ENCODE results near the gene FCRL1.

The FCRL1 gene

GRCh38 chr1:157868654-157869053 lies 48.7 kb upstream of the FCRL1 start (continued):
- TF ChIP-seq TSHZ2 (CRISPR knock-in tag; IDR thresholded peaks at IDR 0.05) (no peak), ZNF8 (CRISPR knock-in tag; IDR thresholded peaks at IDR 0.05) (no peak)

DNA sequence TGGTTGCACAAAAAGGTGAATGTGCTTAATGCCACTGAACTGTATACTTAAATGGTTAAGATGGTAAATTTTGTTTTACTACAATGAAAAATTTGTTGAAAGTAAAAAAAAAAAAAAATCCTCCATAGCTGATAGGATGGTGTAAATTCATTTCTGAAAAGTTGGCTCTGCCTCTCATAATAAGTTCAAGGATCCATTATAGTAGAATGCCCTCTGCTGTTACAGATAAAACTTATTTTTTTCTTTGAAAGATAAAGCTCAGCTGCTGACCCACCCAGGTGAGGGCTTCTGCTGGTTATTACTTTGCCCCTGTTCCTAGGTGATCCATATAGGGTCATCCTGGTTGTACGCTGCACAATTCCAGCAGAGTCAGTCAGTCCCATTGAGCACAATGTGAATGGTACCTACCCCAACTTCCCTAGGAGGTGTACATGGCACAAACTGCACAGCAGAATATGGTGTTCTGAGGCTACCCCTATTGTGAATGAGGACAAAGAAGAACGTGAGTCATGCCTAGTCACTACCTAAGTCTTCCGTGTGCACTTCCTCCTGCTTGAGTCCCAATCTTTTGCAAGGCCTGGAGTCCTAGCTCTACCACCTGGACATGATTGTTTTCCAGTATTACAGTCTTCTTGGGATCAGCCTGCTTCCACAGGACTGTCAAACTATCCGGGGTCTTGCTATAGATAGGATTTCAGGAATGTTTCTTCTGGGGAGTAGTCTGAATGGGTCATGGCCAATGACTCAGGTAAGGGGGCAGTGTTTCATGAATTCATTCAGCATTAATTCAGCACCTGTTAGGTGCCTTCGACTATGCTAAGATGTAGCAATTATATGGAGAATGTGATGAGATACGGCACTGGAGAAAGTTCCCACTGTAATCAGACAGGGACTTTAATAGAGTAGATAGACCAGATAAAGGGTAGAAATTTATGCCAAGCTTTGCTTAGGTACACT lies 42.5 kb upstream of the FCRL1 start:
- no peak for TF ChIP-seq CSDC2 (CRISPR knock-in tag; IDR thresholded peaks at IDR 0.05)
- TF ChIP-seq ISL1 (CRISPR knock-in tag; IDR thresholded peaks at IDR 0.05): no peak
- TF ChIP-seq POU6F1 (CRISPR knock-in tag; IDR thresholded peaks at IDR 0.05; ENCODE audit: borderline replicate concordance, low read depth): no peak
- TF ChIP-seq TCF4 (CRISPR knock-in tag; IDR thresholded peaks at IDR 0.05; ENCODE audit: borderline replicate concordance): no peak
- TF ChIP-seq OSR1 (CRISPR knock-in tag; IDR thresholded peaks at IDR 0.05): no peak
- TF ChIP-seq TSHZ2 (CRISPR knock-in tag; IDR thresholded peaks at IDR 0.05): no peak
- TF ChIP-seq BACH2 (CRISPR knock-in tag; IDR thresholded peaks at IDR 0.05; ENCODE audit: borderline replicate concordance): no peak
- no peak for TF ChIP-seq PPARA (CRISPR knock-in tag; IDR thresholded peaks at IDR 0.05; ENCODE audit: borderline replicate concordance)
- TF ChIP-seq GLIS3 (CRISPR knock-in tag; IDR thresholded peaks at IDR 0.05): no peak
- no peak for TF ChIP-seq ZC3H10 (CRISPR knock-in tag; IDR thresholded peaks at IDR 0.05)
- no peak for TF ChIP-seq RARB (CRISPR knock-in tag; IDR thresholded peaks at IDR 0.05)
- no peak for TF ChIP-seq ZNF565 (CRISPR knock-in tag; conservative IDR thresholded peaks at IDR 0.05; ENCODE audit: low read depth)
- TF ChIP-seq, protein P1, sequence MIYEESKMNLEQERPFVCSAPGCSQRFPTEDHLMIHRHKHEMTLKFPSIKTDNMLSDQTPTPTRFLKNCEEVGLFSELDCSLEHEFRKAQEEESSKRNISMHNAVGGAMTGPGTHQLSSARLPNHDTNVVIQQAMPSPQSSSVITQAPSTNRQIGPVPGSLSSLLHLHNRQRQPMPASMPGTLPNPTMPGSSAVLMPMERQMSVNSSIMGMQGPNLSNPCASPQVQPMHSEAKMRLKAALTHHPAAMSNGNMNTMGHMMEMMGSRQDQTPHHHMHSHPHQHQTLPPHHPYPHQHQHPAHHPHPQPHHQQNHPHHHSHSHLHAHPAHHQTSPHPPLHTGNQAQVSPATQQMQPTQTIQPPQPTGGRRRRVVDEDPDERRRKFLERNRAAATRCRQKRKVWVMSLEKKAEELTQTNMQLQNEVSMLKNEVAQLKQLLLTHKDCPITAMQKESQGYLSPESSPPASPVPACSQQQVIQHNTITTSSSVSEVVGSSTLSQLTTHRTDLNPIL (CRISPR knock-in tag; IDR thresholded peaks at IDR 0.05; ENCODE audit: low read depth): no peak
- ATAC-seq: no peak

DNA sequence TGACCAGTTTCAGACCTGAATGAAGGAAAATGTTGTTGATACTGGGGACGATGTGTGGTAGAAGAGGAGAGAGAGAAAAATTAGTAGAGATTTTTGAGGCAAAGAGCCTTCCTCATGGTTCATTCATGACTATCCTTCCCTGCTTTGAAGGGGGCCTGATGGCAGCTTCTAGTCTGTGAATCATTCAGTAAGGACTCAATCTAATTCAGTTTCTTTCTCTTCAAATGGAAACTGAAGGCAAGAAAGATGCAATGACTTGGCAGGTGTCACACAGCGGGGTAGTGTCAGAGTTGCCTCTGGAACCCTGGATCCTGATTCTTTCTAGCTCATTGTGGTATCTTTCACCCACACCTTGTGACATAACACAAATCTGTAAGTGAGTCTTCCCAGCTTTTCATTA lies 36.6 kb upstream of the FCRL1 start:
- no peak for ATAC-seq
- no peak for TF ChIP-seq ZNF8 (CRISPR knock-in tag; IDR thresholded peaks at IDR 0.05)
- TF ChIP-seq GLIS3 (CRISPR knock-in tag; IDR thresholded peaks at IDR 0.05): no peak
- no peak for TF ChIP-seq ARNTL (CRISPR knock-in tag; IDR thresholded peaks at IDR 0.05; ENCODE audit: borderline replicate concordance, low read depth)
- TF ChIP-seq ZFP30 (CRISPR knock-in tag; IDR thresholded peaks at IDR 0.05): no peak
- no peak for TF ChIP-seq ZFP3 (CRISPR knock-in tag; IDR thresholded peaks at IDR 0.05)
- TF ChIP-seq PPARA (CRISPR knock-in tag; IDR thresholded peaks at IDR 0.05; ENCODE audit: borderline replicate concordance): no peak
- no peak for TF ChIP-seq CSDC2 (CRISPR knock-in tag; IDR thresholded peaks at IDR 0.05)
- TF ChIP-seq, protein P2, sequence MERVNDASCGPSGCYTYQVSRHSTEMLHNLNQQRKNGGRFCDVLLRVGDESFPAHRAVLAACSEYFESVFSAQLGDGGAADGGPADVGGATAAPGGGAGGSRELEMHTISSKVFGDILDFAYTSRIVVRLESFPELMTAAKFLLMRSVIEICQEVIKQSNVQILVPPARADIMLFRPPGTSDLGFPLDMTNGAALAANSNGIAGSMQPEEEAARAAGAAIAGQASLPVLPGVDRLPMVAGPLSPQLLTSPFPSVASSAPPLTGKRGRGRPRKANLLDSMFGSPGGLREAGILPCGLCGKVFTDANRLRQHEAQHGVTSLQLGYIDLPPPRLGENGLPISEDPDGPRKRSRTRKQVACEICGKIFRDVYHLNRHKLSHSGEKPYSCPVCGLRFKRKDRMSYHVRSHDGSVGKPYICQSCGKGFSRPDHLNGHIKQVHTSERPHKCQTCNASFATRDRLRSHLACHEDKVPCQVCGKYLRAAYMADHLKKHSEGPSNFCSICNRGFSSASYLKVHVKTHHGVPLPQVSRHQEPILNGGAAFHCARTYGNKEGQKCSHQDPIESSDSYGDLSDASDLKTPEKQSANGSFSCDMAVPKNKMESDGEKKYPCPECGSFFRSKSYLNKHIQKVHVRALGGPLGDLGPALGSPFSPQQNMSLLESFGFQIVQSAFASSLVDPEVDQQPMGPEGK (CRISPR knock-in tag; IDR thresholded peaks at IDR 0.05; ENCODE audit: borderline replicate concordance): no peak
- TF ChIP-seq RARB (CRISPR knock-in tag; IDR thresholded peaks at IDR 0.05): no peak
- no peak for TF ChIP-seq ESRRG (CRISPR knock-in tag; IDR thresholded peaks at IDR 0.05)
- no peak for TF ChIP-seq ZNF70 (CRISPR knock-in tag; IDR thresholded peaks at IDR 0.05)
- no peak for TF ChIP-seq ZNF565 (CRISPR knock-in tag; conservative IDR thresholded peaks at IDR 0.05; ENCODE audit: low read depth)
- no peak for TF ChIP-seq TSHZ2 (CRISPR knock-in tag; IDR thresholded peaks at IDR 0.05)
- TF ChIP-seq OSR1 (CRISPR knock-in tag; IDR thresholded peaks at IDR 0.05): no peak
- TF ChIP-seq SNAI2 (CRISPR knock-in tag; IDR thresholded peaks at IDR 0.05): no peak
- no peak for TF ChIP-seq ZC3H10 (CRISPR knock-in tag; IDR thresholded peaks at IDR 0.05)
- no peak for TF ChIP-seq ISL1 (CRISPR knock-in tag; IDR thresholded peaks at IDR 0.05)
- no peak for TF ChIP-seq BACH2 (CRISPR knock-in tag; IDR thresholded peaks at IDR 0.05; ENCODE audit: borderline replicate concordance)

Data from SK-N-SH treated with all-trans-retinoic acid at 6 μM for 48 hours (cell line).